ENCODE measurements around the gene C9orf72.

The C9orf72 gene

DNA sequence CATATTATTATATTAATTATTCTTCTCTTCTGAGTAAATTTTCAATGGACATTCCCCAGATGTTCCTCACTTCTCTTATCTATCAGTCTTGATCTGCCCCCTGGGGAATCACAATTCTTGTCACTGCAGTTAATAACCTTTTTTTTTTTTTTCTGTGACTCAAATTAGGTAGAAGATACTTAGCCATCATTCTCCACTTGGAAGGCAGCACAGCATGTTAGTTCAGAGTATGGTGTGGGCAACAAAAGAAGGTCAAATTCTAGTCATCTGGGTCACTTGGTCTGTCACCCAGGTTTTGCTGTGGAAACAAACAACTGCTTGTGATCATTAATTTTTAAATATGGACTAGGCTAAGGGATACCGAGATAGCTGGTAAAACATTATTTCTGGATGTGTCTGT lies 35.5 kb downstream of the C9orf72 start:
- DNase-seq, result no peak

DNA sequence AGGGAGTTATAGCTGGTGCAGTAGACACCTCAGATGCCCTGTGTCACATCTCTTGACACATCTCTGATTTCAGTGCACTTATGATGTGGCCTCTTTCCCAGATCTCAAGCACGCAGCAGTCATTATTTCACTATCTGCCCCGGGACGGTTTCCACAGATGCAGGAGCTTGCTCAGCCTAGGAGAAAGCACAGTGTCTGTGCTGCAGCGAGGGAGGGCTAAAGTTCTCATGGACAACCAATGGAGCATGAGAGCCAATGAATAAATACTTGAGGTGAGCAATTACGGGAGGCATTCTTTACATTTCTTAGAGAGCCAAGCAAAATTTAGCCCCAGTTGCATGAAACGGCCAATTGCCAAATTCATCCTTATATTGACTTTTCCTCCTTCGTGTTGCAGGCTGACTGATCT lies 36.2 kb downstream of the C9orf72 start:
- DNase-seq, result no peak

DNA sequence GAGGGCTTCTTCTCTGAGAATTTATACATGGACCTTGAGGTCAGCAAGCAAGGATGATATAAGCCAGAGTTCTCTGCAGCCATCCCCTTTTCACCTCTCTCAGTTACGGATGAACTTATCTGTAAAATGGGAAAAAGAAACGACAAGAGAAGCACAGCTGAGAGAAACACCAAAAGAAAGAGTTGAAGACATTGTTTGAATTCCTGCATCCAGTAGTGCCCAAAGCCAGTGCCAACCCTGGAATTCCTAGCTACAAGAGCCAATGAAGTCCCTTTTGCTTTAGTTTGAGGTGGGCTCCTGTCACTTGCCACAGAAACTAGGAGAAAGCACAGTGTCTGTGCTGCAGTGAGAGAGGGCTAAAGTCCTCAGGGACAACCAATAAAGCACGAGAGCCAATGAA lies 37.1 kb downstream of the C9orf72 start:
- DNase-seq, result no peak

DNA sequence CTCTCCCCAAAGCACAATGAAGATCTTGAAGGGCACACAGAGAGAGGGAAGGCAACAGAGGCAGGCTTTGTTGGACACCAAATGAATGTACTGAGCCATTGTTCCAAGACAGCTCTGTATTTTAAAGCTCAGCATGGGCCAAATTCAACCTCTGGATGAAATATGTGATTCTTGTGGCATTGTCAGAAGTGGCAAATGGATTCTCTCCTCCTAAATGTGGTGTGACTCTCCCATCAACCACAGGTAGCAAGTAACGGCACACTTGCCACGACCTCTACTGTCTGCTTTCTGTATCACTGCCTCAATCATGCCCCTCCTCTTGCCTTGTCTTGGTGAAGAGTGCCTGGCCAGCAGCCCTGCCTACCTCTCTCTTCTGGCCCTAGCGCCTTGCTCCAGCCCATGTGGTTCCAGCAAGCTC lies 37.6 kb downstream of the C9orf72 start:
- DNase-seq, result no peak

DNA sequence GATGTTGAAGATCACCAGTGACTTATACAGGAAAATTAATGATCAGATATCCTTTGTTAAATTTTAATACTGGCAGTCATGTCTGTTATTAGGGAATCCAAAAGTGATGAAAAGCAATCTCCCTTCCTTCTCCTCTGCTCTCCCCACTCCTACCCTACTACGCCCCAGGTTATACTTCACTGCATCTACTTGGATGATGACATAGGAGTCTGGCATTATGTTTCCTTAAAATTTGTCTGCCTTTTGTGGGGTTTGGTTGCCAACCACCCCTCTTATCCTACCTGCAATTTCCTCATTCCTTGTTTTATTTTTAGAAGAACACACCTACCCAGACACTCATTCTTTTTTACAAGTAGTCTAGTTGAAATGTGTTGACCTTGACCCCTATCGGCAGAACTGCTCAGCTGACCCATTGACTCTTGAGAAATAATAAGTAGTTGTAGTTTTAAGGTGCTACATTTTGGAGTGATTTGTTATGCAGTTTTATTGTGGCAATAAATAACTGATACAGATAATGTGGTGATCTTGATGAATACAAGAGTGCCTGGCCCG lies 38.5 kb downstream of the C9orf72 start:
- no peak for DNase-seq

DNA sequence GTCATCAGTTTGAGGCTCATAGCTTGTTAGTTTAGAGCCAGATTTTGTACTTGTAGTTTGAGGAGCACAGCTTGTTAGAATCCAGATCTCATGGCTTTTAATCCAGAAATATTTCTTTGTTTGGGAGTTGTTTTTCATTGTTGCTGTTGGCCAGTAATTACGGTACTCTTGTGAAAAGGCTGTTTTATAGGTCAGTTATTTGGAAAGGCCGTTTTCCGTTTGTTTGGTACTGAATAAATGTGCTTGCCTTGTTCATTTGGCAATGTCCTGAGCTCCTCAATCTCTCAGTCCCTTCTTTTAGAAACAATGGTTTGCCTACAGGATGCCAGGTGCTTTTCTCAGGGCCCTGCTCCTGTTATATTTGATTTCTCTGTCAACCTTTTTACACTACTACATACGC lies 39.1 kb downstream of the C9orf72 start:
- DNase-seq, result no peak

DNA sequence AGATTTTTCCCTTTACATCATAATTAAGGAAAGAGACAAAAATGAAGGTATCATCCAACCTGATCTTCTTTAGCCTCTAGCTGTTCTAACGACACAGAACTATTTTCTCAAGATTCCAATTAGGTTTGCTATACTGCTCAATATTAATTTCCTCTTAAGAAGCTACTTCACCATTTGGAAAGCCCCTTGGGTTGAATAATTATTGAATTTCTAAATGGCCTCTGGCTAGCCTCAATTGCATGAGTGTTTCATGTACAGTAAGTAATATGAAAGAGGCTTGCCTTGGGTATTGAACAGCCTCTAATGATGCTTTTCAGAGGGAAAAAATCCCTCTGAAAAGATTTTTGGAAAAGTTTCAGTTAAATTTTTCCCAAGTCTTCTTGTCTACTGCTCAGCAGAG lies 40.0 kb downstream of the C9orf72 start:
- DNase-seq, result no peak

DNA sequence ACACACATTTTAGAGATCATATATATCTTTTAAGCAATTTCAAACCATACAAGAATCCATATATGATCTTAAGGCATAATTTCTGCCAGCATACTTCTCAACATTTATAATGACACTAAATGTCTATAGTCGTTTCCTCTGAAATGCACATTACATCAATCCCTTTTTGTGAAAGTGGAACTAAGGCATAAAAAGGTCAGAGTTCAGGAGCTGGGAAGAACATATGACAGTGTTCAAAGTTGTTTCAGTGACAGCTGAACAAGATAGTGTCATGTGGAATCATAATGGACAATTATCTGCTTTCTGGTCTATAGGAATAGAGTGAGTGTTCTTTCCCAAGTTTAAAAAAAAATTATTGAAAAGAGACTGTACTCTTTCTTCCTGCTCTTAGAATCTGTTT lies 41.2 kb downstream of the C9orf72 start:
- no peak for DNase-seq

DNA sequence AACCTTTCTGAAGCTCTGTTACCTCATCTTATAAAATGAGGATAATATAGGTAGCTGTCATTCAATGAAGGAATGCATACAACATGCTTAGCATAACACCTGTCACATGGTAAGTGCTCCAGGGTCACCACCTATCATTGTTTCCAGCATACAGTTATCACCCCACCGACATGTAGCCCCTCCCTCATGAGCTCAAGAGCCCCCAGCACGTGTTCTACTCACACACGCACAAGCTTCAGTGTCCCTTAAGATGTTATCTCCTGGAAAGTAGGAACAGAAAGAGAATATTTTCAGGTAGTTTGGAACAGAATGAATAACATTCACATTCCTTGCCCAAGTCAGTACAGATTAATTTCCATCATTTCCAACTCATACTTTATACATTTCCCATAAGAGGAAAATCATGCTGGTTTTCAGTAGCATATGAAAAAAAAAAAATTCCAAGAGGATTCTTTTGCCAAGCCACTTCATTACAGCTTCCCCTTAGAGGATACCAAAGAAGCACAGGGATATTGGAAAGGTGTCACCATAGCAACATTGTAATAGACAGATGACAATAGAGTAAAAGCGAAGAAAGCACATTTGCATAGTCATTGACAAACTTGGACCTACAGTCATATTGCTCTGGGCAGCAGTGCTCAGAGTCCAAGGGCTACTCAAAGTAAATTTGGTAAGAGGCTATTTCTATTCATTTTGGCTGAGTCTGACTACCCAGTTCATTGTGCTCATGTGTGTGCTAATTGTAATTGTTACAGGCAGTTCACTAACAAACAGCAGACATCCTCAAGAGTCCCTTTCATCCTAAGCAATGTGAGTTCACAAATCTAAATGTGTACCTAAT lies 42.1 kb downstream of the C9orf72 start:
- DNase-seq, result no peak

DNA sequence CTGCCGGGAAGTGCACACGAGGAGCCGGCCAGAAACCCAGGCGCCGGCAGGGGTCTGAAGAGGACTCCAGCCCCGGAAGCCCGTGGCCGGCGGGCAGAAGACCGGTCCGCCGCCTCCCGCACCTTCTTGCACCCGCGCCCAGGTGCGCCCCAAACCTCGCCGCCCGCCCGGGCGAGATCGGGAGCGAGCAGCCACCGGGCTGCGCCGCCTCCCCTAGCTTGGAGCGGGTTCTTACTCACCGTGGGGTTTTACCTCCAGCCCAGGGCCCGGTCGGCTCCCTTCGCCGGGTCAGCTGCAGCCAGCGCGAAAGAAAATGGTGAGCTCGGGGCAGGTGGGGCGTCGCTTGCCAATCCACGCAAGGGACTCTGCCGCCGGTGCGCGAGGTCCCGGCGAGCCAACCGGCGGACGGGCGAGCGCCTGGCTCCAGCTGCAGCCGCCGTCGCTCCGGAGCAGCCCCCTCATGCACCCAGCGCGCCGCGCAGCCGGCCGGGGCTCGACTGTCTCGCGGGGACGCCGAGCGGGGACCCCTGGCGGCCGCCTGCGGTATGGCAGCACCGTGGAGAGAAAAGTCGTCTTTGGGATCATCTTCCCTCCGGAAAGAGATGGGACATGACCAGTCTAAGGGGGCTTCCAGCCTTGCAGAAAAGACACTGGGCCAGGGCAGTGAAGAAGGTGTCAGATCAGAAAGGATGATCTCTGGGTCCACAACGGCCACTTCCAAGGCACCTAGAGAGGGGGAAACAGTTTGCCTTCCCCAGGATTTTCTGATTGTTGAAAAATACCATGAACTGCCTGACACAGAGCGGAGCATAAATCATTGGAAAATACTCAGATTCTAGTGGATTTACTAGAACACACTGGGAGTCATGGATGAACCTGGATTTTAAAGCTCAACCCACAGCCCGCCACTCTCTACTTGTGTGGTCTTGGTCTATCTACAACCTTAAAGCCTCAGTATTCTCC lies 43.7 kb downstream of the C9orf72 start, which contains the start of gene MOB3B:
MOB3B (minus strand) TSS at position 499 of the 963 bp plus-strand sequence. CDS start 74,264 bp downstream, outside the sequence.
- DNase-seq, result peak; percentile 78

DNA sequence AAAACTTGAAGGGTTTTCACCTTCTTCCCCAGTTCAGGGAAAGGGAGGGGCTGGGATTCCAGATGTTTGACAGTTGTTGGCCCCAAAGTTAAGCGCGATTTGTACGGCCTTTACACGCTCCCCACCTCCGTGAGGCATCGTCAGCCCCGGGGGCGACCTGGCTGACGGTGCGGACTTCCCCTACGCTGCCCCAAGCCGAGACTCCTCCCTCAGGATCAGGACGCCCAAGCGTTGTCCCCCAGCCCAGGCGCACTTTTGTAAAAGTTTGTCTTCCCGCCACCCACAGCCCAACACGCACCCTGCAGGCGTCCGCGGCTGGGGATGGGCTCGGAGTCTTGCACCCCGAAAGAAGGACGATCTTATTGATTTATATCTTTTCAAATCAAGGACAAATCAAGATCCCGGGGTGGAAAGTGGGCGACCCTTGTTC lies 44.4 kb downstream of the C9orf72 start:
- peak; percentile 47 for DNase-seq

DNA sequence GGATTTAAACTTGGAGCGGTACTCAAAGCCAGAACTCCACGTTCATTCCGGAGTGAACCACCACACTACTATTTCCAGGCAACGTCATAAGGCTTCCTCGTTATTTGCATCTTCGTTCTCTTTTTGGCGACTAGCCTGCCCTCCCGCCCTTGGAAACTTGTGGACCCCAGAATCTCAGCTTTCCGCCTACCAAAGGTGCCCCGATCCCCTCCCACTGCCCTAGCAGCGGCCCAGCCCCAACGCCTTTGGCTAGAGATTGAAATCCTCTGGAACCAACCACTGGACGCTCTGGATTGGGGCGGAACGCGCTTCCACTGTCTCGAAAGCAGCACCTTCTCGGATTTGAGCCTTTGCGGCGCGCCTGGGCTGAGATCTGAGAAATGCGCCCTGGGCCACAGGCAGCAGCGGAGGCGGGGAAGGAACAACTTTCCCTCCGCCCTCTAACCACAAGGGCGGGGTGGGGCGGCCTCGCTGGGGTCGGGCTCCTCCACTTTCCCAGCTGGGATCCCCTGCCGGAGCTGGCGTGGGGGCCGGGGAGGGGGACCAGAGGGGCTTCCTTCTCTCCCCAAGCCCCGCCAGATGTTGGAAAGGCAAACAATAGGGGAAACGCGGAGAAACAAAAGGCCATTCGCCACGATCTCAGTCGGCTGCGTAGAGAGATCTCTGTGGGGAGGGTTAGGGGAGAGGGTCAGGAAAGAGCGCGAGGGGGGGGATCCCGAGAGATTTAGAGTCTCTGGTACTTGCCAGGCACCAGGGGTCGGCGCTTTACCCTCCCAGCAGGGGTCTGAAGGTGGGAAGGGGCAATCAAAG lies 45.0 kb downstream of the C9orf72 start:
- peak; percentile 42 for DNase-seq

DNA sequence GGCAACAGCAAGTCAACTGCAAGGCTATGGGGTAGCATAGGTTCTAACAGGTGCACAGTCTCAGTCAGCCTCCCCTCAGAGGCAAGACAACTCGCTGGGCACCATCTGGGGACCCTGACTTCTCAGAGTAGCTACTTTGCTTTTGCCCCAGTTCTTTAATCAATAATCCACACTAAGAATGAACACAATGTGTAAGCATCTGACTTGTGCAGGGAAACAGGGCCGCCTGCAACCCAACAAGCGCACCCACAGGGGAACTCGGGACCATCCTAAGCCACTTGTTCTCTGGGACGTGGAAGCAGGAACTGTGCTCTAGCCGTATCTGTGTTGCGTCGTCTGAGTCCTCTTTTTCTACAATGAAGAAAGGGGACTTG lies 45.6 kb downstream of the C9orf72 start:
- DNase-seq, result no peak

DNA sequence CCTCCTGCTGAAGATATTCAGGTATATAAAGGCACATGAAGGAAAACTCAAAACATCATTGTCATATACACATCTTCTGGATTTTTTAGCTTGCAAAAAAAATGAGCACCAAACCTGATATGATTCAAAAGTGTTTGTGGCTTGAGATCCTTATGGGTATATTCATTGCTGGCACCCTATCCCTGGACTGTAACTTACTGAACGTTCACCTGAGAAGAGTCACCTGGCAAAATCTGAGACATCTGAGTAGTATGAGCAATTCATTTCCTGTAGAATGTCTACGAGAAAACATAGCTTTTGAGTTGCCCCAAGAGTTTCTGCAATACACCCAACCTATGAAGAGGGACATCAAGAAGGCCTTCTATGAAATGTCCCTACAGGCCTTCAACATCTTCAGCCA lies 49.0 kb downstream of the C9orf72 start, which contains the start of gene IFNK:
IFNK (plus strand) TSS at position 55 of the 400 bp plus-strand sequence; CDS start at position 102, 47 bp downstream.
- no peak for DNase-seq

DNA sequence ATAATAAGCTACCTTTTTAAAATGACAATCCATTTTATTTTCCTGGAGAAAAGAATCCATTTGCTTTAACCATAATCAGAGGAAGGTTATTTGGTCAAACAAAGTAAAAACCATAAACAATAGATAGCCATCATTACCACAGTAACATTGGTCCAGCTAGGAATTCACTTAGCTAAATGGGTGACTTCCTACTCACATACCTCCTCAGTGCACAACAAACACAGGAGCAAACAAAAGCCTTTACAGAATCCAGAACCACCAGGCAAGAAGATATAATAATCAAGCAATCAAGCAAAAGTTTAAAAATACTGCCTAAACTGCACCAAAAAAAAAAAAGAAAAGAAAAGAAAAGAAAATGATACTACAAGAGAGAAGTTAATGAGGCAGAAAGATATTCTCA lies 50.1 kb downstream of the C9orf72 start:
- DNase-seq, result no peak

DNA sequence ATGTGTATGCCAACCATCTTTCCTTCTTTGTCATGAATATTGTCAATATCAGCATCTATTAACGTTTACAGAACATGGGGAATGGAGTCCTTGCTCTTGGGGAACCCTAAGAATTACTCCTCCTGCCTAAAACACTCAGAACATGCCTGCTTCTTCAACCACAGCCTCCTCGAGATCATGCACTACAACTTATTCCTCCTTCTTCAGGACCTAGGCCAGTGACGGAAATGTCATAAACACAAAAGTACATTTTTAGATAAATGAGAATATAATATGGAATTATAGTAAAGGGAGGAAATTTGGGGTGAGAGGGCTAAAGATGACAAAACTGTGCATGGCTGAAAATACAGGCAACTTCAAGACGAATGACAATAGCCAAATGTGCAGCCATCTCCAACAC lies 52.3 kb downstream of the C9orf72 start:
- no peak for DNase-seq

DNA sequence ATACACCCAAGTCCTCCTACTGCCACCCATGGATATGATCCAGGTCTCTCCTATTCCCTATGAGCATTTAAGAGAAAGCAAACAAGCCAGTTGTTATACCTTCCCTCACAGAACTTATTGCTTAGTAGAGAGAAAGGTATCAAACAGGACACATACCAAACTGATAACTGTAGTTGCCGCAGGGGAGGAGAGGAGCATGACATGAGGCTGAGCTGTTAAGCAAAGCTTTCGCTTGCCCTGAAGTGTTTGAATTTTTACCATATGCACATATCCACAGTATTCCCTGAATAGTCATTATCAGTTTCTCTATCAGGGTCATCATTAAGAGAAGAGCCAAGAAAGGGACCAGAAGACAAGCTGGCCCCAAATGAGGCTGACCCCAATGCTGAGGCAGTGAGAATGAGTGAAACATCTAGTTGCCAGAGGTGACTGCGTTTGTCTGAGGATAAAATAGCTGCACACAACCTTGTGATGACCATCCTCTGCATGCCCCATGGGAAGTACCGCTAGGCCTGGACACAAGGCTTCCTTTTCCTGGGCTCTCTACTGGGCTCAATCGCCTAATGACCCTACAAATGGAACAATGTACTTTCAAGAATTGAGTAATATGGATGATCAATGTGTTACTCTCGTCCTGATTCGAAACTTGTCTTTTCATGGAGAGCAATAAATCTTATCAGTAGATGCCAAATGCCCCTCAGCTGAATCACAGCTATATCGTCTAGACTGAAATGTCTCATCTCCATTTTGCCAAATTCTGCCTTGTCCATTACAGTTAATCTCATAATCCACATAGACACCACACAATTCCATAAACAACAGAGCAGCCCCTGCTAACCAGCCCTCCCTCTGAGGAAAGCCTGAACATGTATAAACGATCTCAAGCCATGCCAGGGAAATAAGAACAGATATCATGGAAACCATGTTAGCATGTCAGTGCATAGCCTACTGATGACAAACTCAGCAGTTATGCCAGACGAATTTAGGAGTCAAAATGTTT lies 53.5 kb downstream of the C9orf72 start:
- DNase-seq, result no peak

DNA sequence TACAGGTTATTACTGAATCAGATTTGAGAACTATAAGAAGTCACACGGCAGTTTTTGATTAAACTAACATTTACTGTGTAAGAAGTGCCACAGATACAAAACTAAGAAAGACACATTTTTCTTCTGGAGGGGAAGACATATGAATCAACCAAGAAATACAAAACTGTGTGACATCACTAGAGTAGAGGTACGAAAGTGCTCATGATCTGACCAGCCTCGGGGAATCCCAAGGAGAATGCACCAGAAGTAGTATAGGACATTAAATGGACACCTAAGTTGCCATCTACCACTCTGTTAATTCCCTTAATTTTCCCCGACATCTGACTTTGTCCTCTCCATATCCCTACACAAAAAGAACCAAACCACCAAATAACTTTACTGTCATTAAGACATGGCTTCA lies 54.5 kb downstream of the C9orf72 start:
- DNase-seq, result no peak

DNA sequence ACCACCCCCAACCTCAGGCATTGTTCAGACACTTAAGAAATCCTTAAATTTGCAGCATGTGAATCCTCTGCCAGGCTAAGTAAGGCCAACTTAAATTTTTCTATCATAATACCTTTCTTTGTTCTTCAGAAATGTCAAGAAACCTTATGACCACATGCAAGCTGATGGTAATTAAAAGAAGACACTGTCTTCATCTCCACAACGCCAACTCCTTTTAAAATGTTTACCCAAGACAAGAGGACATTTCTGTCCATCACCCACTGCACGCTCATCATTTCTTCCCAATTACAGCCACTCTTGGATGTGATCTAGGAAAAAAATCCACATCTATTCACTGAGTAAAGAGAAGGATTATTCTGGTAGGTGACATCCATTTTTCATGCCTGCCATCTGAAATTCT lies 55.3 kb downstream of the C9orf72 start:
- DNase-seq, result no peak

DNA sequence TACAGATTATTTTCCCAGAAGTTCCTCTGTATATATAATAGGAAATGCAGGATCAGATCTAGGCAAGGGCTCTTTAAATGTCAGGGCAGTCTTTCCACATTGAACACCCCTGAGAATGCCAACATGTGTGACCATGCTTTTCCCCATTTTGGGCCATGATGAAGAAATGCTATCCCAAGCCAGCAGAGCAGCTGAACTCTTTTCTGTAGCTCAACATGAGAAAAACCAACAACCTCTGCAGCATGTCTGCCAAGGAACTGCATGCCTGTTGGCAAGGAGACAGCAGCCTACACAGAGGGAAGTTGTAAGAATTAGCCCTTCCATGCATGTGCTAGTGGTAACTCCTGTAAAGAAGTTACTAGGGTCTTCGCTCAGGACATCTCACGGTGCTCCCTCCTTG lies 58.7 kb downstream of the C9orf72 start:
- DNase-seq, result no peak

DNA sequence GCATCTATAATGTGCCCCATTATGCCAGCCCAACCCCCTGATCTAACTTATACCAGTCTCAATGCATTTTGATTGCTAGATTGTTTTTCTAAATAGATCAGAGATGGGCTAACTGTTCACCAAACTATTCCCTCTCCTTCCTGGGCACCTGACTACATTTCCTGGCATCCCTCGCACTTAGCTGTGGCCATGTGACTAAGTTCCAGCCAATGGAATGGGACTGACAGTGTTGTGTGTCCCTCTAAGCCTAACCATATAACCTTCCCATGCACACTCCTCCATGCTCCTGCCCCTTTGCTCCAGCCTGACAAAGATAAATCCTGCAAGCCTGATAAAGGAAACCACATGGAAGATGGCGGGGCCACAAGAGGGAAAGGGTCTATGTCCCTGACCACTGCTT lies 61.5 kb downstream of the C9orf72 start:
- DNase-seq, result no peak

Data from RPMI8226 (cell line).